NOMO-1 (cell line): ENCODE data around the gene KCNK3.
"Not testable (repeated sequence)": the region's sequence is repeated elsewhere in the genome, so short reads cannot be mapped to it uniquely, and the experiment has no call there.

Source experiments
- DNase-seq, 2 experiments: peaks; one replicate each; lab custom pipeline; 2025; ENCODE audit not compliant: unreplicated experiment in 2 of 2; lab: John Stamatoyannopoulos, UW

Gene KCNK3

DNA sequence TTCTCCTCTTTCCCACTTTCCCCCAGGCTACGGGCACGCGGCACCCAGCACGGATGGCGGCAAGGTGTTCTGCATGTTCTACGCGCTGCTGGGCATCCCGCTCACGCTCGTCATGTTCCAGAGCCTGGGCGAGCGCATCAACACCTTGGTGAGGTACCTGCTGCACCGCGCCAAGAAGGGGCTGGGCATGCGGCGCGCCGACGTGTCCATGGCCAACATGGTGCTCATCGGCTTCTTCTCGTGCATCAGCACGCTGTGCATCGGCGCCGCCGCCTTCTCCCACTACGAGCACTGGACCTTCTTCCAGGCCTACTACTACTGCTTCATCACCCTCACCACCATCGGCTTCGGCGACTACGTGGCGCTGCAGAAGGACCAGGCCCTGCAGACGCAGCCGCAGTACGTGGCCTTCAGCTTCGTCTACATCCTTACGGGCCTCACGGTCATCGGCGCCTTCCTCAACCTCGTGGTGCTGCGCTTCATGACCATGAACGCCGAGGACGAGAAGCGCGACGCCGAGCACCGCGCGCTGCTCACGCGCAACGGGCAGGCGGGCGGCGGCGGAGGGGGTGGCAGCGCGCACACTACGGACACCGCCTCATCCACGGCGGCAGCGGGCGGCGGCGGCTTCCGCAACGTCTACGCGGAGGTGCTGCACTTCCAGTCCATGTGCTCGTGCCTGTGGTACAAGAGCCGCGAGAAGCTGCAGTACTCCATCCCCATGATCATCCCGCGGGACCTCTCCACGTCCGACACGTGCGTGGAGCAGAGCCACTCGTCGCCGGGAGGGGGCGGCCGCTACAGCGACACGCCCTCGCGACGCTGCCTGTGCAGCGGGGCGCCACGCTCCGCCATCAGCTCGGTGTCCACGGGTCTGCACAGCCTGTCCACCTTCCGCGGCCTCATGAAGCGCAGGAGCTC is 35.4 kb downstream of the KCNK3 start:
- no peak for DNase-seq

DNA sequence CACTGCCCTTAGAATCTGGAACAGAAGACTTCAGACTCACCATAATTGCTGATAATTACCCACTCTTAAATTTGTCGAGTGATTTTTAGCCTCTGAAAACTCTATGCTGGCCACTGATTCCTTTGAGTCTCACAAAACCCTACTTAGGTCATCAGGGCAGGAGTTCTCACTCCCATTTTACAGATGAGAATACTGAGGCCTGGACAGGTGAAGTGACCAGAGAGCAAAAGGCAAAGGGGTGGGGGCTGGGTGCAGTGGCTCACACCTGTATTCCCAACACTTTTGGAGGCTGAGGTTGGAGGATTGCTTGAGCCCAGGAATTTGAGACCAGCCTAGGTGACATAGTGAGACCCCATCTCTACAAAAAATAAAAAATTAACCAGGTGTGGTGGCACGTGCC is 36.8 kb downstream of the KCNK3 start:
- DNase-seq, result no peak

DNA sequence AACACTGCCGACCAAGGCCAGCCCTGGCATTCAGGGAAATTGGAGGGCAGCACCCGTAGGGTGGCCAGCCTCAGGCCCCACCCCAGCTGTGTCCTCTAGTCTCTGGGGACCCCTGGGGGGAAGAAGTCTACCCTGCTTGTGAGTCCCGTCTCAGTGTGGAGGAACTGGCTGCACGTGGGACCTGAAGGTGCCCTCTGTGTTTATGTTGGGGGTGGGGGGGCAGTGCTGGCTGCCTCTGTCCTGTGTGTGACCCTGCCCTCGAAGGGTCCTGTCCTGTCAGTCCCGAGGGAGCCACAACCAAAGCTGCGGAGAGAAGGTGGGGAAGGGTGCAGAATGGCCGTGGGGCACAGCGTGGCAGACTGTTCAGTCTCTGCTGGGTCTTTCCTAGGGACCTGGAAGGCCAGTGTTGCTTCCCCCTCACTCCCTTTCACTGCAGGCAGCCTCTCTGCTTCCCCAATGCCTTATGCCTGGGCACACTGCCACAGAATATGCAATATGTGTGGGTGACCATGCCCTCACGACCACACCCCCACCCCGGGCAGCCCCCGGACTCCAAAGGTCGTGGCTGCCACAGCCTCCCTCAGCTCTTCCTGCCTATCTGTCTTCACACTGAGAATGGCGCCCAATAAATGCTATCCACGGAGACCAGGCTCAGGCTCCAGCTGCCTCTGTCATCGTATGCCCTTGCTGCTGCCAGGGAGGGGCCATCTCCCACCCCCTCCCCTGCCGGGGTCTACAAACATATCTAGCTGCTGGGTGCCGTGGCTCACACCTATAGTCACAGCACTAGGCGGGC is 38.2 kb downstream of the KCNK3 start:
- no peak for DNase-seq

DNA sequence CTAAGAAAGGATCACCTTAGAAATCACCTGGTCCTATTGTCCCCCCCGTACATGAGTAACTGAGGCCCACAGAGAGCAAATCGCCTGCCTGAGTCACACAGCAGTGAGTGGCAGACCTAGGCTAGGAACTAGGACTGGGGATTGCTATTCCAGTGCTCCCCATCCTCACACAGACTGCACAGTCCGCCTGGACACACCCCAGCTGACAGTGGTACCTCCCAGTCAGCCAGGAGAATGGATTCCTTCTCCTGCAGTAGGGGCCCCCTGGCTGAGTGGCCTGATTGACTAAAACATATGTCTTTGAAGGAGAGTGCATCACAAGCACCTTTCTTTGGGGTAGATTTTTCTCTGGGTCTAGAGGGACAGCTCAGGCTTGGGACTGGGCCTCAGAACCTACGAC is 39.2 kb downstream of the KCNK3 start:
- DNase-seq, result no peak

DNA sequence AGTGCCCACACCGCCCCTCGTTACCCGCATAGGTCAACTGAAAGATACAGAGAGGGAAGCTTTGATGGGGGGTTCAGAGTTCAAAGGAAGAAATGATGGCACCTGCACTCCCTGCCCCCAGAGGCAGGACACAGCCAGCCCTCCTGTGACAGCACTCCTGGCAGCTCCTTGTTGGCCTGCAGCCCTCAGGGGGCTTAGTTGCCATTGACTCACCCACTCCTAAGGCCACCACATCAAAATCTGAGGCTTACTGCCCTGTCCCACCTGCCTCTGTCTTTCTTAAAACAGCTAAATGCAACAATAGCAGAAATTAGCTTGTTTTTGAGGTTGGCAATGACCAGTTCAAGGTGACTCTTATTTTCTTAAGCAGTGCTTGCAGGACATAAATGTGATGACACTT is 39.9 kb downstream of the KCNK3 start:
- DNase-seq, result no peak

DNA sequence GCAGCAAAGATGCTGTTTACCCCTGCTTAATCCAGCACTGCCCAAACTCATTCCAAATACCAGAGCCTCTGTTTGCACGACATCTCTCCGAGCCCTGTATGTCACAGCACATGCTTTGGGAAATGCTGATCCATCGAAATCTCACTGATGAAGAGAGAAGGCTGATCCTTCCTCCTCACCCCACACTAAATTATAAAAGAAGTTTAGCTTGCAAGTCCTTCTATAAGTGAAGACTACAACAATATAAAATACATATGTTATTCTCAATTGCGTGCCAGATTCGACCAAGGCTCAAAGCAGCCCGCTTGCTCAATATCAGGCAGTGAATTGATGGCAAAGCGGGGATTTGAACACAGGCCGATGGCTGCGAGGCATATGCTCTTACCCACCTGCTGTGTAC is 40.9 kb downstream of the KCNK3 start:
- no peak for DNase-seq

DNA sequence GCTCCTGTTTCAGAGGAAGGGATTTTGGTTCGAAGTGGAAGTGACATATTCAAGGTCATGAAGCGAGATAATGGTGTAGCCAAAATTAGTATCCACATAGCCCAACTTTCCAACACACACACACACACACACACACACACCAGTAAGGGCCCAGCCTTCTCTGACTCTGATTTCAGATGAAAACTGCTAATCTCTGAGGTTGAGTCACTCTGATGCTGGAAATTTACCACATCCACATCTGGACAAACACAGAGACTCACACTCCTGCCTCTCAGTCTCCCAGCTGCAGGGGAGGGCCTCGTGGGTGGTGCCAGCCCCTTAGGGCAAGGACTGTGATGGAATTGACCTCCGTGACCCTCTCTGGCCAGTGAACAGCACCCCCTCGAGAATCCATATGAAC is 42.6 kb downstream of the KCNK3 start:
- no peak for DNase-seq

DNA sequence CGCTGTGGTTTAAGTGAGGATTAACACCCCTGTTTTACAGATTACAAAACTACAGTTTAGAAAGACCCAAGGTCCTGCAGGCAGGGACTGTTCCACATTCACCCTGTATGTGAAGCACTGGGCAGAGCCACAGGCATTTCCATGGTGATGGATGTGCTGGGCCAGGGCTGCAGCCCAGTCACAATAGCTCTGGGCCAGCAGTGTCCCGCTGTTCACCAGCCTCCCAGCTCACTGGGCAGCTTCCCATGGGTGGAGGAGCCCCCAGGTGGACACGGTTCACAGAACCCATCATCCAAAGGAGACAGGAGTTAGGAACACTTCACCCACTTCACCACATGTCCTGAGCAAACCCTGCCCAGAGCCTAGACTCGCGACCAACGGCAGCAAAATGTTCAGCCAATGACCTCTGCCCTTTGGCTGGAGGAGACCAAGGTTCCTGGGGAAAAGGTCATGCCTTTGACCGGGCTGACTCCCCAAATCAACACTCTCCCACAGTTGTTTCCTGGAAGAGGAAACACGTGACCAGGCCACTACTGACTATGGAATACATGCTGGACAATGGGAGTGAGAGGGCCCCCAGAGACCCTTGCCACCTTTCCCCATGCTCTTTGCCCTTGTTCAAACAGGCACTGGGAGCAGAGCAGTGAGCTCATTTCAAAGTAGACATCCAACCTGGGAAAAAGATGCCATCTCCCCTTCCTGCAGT is 43.5 kb downstream of the KCNK3 start:
- no peak for DNase-seq

DNA sequence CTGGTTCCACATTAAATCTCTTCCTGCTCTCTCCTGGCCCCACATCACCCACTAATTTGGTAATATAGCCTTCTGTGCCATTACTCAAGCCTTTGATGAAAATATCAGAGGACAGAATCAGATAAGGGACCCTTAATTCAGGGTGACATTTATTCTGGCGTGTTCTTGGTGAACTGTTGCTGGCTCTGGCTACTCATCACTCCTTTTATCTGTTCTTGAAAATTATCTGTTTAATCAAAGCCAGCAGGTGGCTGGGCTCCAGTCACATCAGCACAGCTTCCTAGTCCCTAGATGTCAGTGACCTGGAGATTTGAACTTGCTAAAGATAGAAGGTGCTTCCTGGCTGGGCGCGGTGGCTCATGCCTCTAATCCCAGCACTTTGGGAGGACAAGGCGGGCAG is 44.7 kb downstream of the KCNK3 start:
- no peak for DNase-seq

DNA sequence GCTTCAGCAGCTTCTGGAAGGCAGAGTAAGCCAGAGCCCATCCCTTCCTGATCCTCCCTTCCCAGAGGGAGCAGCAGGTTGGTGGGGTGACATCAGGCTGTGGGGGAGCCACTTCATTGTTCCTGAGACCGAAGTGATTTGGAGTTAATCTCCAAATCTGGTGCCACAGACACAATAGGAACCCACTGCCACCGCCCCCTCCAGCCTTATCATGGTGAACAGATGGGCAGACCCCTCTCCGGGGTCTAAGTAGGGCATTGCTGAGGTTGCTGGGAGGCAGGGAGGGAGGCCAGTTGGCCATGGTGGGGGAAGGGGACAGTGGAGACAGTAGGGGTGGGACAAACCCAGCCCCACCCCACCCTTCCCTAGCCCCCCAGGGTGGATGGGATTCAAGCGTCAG is 46.0 kb downstream of the KCNK3 start:
- DNase-seq, result no peak

DNA sequence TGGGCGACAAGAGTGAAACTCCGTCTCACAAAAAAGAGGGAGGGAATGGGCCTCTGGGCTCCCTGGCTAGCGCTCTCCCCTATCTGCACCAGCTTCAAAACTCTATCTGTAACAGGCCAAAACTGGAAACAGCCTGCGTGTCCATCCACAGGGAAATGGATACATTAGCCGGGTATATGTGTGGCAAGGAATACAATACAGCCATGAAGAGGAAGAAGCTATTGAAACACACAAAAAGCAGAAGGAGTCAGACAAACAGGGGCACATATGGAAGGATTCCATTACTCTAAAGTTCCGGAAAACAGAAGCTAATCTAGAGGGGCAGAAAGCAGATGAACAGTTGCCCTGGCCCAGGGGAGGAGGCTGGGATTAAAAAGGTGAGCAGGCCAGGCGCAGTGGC is 47.0 kb downstream of the KCNK3 start:
- no peak for DNase-seq

DNA sequence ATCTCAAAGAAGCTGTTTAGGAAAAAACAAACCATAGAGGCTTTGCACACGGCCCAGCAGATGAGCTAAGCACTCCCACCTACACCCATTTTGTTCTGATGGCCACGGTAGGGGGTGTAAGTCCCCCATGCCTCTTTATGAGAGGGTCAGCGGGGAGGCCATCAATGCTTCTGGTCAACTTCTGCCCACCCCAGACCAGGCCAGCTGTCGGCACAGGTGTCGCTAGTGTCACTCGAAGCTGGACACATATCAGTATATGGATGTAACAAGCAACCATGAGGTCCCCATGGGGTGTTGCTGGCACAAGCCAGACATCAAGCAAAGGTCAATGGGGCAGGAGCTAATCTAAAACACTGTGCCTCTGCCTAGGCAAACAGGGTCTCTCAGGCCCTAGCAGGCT is 47.8 kb downstream of the KCNK3 start:
- DNase-seq, result no peak

DNA sequence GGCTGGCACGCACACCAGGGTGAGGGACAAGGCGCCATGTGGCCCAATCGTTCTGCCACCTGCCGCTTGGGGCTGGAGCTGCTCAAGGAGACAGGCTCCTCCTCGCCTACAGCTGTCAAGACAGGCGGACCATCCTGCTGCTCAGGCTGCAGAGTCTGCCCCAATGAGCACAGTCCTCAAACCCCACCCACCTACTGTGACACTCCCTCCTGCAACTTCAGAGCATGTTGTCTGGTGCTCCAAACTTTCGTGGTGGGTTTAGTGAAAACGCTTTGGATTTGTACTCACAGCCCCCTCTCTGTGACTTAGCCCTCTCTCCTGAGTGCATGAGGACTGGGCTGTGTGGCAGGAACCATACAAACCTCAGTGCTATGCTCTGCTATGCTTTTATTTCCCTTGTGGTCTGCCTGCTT is 48.4 kb downstream of the KCNK3 start:
- no peak for DNase-seq

DNA sequence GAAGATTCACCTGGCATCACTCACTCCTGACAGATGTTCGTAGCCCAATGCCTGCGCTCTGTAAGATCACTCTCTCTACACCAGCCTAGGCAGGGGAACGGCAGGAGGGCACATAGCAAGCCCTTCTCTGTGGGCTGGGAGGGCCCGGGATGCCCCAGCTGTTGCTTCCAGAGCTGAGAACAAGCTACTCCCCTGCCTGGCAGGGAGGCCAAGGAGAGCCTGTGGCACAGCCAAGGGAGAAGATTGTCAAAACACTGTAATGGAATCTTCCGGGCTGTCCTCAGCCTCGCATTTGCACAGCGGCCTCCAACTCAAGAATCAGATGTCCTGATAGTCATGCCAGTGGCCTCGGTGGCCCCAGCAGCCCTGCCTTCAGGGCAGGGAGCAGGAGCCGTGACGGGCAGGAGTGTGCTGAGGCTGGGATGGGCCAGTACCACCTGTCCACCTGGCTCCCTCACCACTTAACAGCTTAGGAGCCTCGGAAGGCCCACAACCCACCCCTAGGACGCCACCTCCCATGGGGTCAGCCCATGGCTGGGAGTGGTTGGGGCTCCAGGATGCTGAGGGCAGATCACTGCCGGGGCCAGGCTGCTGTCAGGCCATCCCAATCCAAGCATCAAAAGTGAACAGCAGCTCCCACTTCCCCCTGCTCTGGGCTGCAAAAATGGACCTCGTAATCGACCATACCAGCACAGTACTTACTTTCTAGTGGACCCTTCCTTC is 49.7 kb downstream of the KCNK3 start:
- no peak for DNase-seq

DNA sequence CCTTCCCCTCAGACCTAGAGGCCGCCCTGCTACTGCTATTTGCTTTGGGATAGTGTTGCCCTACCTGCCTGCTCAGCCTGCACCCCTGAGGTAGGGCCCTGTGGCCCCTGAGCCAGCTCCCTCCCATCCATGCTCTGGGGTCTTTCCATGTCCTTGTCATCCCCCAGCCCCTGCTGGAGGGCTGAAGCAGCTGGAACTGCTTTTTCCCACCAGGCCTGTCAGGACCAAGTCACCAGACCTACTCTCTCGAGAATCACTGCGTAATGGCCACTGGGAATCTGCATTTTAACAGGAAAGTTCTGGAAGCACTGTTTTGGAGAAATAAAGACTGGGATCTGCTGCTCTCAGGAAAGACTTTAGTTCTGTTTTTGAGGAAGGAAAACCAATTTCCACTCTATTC is 51.3 kb downstream of the KCNK3 start:
- DNase-seq, result no peak

DNA sequence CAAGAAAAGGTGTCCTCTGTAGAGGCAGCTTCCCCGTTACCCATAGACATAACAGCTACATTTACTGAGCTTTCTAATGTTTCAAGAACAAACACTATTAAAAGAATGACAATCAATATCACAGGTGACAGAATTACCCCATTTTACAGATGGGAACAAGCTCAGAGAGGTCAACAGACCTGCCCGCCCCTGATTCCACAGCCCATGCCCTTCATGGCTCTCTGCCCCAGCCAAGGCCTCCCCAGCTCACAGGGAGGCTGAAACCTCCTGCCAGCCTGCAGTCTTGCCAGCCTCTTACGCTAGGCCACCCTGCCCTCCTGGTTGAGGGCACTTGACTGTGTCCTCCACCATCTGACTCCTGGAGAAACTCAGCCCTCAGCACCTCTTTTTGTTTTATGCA is 52.4 kb downstream of the KCNK3 start:
- DNase-seq, result no peak

DNA sequence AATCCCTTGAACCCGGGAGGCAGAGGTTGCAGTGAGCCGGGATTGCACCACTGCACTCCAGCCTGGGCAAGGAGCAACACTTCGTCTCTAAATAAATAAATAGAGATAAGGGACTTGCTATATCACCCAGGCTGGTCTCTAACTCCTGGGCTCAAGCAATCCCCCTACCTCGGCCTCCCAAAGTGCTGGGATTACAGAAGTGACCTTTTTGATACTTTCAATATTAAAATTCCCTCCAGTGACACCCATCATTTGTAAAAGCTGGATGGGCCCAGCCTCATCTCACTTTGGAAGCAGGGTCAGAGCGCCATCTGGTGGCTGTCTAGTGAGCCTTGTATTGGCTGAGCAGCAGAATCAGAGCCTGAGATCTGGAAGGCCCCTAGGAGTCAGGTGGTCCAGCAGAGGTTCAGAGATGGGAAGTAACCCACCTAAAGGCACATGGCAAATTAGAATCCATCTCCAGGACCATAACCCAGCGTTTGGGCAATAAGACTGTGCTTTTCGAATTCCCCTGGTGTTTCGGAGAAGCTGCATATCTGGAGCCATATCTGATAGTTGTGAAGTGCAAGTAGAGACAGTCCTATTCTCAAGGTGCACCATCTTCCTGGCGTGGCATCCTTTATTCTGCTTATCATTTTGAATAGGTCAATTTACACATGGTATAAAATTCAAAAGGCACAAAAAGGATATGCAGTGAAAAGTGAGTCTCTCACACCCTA is 53.2 kb downstream of the KCNK3 start:
- peak; percentile 26 to 50 for DNase-seq

DNA sequence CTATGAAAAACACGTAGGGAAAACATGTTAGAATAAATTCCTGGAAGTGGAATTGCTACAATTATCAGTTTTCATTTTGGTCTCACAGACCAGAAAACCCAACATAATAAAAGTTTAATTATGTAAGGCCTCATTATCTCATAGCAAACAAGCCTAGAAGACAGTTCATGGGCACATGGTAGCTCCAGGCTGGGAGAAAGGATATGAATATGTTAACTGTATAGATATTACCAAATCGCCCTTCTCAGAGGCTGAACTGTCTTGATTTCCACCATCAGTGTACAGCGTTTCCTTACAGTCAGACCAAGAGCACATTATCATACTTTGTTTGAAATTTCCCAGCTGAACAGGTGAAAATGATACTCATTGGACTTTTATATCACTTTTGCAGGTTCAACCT is 54.4 kb downstream of the KCNK3 start:
- DNase-seq, result no peak

DNA sequence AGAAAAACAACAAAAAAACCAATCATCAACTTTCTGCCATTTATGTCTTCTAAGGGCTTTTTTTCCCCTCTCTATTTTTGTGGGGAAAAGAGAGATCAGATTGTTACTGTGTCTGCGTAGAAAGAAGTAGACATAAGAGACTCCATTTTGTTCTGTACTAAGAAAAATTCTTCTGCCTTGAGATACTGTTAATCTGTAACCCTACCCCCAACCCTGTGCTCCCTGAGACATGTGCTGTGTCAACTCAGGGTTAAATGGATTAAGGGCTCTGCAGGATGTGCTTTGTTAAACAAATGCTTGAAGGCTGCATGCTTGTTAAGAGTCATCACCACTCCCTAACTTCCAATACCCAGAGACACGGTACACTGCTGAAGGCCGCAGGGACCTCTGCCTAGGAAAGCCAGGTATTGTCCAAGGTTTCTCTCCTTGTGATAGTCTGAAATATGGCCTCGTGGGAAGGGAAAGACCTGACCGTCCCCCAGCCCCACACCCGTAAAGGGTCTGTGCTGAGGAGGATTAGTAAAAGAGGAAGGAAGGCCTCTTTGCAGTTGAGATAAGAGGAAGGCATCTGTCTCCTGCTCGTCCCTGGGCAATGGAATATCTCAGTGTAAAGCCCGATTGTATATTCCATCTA is 57.4 kb downstream of the KCNK3 start:
- DNase-seq, result not testable (repeated sequence)

DNA sequence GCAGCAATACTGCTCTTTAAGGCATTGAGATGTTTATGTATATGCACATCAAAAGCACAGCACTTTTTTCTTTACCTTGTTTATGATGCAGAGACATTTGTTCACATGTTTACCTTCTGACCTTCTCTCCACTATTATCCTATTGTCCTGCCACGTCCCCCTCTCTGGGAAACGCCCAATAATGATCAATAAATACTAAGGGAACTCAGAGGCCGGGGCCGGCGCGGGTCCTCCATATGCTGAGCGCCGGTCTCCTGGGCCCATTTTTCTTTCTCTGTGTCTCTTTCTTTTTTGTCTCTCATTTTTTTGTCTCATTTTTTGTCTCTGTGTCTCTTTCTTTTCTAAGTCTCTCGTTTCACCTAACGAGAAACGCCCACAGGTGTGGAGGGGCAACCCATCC is 57.9 kb downstream of the KCNK3 start:
- DNase-seq, result not testable (repeated sequence)
